NCI-H82 treated with DMSO at 0.1 percent for 48 hours (cell line): ENCODE data around the gene TEKT5.
"Not testable (repeated sequence)": the region's sequence is repeated elsewhere in the genome, so short reads cannot be mapped to it uniquely, and the experiment has no call there.

ENCODE experiments used
- DNase-seq: peaks from one replicate; lab custom pipeline; 2025; ENCODE audit not compliant: unreplicated experiment; lab: John Stamatoyannopoulos, UW

TEKT5 gene

DNA sequence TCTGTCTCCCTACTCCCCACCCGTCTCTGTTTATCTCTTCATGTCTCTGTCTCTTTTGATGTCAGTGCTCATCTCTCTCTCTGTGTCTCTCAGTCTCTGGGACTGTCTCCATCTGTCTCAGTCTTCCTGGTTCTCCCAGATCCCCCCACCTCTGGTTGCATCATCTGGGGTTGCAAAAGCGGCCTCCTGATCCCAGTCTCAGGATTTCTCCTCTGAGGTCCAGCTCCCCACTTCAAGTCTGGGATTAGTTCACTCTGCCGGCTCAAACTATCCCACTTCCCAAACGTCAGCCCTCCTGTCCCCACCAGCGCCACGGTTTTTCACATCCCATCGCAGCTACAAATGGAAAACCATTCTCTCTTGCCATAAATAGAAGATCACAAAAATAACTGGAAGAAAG lies 9.0 kb downstream of the TEKT5 start:
- DNase-seq, result no peak

GRCh38 chr16:10684511-10685151 lies 10.1 kb downstream of the TEKT5 start:
- DNase-seq, result no peak

DNA sequence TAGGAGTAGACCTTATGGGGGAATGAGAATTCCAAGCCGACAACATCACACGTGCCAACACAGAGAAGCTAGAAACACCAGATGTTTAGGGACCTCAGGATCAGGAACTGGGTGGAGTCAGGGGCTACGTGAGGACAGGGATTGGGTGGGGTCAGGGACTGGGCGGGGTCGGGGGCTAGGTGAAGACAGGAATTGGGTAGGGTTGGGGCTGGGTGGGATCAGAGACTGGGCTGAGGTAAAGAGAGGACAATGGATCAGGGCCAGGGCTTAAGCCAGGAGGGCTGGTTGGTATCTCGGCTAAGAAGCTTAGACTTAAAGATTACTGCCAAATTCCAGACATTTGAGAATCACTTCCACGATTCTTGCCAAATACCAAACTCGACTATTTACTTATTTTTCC lies 11.6 kb downstream of the TEKT5 start:
- peak; percentile 99 for DNase-seq

DNA sequence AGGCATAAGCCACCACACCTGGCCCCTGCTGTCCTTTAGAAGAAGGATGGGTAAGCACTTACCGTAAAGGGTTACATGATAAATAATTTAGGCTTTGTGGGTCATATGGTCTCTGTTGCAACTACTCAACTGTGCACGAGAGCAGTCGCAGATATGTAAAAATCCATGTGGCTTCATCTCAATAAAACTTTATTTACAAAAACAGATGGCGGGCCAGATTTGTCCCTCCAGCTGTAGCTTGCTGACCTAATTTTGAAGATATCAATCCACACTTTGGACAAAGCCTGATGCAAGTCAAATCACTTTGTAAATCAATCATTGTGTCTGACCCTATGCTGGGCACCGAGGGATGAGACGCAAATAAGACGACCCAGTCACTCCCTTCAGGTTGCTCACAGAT lies 12.1 kb downstream of the TEKT5 start:
- no peak for DNase-seq

DNA sequence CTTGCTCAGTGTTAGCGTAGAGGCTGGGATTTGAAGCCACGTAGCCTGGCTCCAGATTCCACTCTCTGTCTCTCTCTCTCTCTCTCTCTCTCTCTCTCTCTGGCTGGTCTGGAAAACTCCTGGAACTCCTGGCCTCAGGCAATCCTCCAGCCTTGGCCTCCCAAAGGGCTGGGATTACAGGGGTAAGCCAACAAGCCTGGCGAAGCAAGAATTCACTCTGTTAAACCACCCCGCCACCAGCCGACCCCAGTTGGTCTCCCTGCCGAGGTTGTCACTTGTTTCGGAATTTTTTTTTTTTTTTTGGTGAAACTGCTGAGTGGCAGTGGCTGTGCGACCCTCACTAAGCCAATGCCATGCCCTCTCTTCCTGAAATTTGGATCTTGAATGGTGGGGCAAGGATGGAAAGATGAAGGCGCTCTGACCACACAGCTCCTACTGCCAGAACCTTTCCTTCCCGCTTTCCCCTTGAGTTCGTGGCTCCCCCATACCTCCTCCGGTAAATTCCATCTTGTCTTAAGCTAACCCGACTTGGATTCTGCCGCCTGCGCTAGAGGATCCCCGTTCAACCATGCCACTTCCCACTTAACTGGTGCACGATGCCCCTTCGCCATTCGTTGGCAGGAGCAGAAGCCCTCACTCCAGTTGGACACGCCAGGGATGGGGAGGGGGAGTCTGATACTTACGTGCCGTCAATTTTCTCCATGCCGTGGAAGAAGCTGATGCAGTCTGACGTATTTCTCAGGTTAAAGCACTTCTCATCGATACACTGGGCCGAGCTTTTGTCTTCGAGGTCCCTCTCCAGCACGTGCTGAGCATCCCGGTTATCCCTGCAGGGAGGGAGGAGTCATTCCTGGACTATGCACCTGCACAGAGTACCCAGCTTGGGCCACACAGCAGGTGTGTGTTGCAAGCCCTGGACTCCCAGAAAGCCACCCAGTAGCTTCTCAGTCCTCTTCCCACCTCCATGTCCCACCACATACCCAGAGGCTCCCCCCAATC lies 13.1 kb downstream of the TEKT5 start:
- DNase-seq, result no peak

GRCh38 chr16:10679921-10680320 lies 14.8 kb downstream of the TEKT5 start:
- DNase-seq, result no peak

- DNase-seq, result not testable (repeated sequence)
Observed at GRCh38 chr16:10679441-10679840, 15.3 kb downstream of the TEKT5 start.

- peak; percentile 94 for DNase-seq
Observed at GRCh38 chr16:10678655-10679054, 16.1 kb downstream of the TEKT5 start.

- no peak for DNase-seq
Observed at GRCh38 chr16:10676284-10676683, 18.4 kb downstream of the TEKT5 start.

DNA sequence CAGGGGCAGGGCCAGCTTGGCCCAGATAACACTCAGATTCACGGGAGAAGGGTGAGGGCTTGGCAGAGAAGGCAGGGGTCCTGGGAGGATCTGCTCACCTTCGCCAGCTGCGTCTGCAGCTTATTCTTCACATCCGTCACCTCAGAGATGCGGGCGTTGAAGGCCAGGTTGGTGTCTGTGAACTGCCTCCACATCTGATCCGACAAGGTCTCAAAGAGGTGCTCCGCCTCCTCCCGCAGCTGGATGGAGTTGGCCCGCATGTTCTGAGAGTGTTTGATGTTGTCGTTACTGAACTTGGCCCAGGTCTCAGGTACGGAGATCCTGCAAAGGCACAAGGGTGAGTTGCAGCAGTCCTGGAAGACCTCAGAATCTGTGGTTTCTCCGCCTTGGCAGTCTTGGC lies 18.9 kb downstream of the TEKT5 start:
- no peak for DNase-seq

- DNase-seq, result no peak
Observed at GRCh38 chr16:10675216-10675615, 19.5 kb downstream of the TEKT5 start.

- no peak for DNase-seq
Observed at GRCh38 chr16:10671729-10672128, 23.0 kb downstream of the TEKT5 start.

DNA sequence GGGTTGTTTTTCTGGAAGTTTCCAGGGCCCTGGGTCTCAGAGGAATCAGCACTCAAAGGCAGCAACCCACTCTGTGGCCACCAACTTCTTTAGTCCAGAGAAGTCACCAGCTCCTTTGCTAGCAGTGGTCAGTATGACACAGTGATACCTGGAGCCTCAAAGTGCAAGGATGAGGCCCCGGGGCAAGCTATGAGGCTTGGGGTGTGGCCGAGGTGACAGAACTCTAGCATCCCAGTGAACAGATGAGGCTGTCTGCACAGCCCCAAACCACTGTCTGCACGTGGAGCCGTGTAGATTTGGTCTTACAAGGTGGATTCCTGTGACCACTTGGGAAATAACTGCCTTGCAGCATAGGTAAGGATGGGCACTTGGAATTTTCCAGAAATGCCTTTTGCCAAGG lies 24.9 kb downstream of the TEKT5 start:
- DNase-seq, result no peak

DNA sequence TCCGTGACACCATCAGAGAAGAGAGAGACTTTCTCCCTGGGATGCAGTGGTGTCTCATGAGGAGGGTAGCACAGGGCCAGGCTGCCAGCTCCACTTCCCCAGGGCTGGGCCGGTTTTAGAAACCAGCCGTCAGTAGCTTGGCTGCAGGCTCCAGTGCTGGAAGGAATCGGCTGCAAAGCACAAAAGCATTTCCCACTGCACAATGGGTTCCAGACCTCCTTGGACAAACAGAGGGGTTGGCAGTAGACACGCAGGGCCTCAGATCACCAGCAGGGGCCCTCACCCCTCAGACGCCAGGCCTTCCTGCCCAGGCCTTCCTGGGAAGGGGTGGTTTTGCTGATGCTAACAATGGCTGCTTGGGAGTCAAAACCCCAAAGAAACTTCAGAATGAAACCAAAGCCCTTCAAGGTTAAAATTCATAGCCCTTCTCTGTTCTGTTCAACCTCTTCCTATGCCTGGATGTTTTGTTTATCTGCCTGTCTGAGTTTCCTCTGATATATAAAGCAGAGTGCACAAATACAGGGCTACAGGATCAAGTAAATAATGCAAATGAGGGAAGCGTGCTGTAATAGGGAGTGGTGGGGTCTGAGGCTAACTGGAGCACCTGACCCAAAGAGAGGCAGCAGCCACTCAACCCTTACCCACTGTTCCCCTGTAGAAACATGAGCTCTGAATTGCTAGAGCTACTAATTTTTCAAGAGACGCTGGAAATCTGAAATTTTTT lies 26.2 kb downstream of the TEKT5 start:
- peak; percentile 11 for DNase-seq

- DNase-seq, result no peak
Observed at GRCh38 chr16:10667239-10667638, 27.5 kb downstream of the TEKT5 start.

- no peak for DNase-seq
Observed at GRCh38 chr16:10666291-10666690, 28.4 kb downstream of the TEKT5 start.

DNA sequence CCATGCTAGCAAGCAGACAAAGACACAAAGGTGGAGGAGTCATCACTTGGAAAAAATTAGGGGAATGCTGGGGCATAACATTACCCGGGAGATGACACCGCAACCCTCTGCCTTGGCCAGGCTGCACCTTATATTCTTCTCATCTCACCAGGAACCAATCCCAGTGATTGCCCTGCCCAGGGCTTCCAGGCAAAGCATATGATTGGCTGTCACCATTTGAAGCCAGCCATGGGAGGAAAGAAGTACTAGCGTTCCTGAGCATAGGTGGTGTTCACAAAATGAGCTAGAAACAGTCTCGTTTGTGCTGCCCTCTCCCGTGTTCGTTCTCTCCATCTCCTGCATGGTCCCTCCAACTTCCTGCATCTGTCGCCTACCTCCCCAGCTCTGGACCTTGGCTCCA lies 29.6 kb downstream of the TEKT5 start:
- DNase-seq, result no peak

DNA sequence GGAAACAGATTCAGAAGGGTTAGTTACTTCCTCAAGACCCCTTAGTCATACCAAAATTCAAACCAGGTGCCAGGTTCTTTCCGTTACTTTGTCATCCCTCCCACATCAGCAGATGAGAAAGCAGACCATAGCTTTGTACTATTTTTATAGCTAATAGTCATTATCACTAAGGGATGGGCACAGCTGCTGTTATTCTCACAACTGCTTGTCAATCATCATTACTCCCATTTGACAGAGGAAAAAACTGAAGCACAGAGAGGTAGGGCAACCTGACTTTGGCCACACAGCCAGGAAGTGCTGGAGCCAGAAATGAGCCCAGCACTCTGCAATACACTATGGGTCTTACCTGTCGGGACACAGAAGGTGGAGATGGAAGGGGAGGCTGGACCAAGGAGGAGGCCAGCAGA lies 30.0 kb downstream of the TEKT5 start:
- no peak for DNase-seq

DNA sequence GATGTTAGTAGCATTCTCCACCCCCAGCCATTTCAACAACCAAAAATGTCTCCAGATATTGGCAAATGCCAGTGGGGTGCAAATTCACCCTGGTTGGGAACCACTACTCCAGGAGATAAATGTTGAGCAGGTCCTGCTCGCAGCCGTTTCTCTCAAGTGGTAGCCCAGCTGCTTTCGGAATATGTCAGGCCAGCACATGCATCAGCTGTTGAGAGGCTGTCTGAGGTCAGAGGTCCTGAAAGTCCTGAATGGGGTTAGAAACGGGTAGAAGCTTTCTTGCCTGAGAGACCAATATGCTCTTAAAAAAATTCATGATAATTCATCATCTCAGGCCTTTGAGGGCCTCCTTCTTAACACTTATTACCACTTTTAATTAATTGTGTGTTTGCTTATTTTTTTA lies 31.0 kb downstream of the TEKT5 start:
- DNase-seq, result no peak

- DNase-seq, result no peak
Observed at GRCh38 chr16:10663146-10663545, 31.6 kb downstream of the TEKT5 start.

GRCh38 chr16:10662212-10662611 lies 32.5 kb downstream of the TEKT5 start:
- no peak for DNase-seq

- DNase-seq, result no peak
Observed at GRCh38 chr16:10661737-10662136, 33.0 kb downstream of the TEKT5 start.
